ENCODE data around the gene MCM7.
"Not testable (repeated sequence)": the region's sequence is repeated elsewhere in the genome, so short reads cannot be mapped to it uniquely, and the experiment has no call there.

The MCM7 gene

DNA sequence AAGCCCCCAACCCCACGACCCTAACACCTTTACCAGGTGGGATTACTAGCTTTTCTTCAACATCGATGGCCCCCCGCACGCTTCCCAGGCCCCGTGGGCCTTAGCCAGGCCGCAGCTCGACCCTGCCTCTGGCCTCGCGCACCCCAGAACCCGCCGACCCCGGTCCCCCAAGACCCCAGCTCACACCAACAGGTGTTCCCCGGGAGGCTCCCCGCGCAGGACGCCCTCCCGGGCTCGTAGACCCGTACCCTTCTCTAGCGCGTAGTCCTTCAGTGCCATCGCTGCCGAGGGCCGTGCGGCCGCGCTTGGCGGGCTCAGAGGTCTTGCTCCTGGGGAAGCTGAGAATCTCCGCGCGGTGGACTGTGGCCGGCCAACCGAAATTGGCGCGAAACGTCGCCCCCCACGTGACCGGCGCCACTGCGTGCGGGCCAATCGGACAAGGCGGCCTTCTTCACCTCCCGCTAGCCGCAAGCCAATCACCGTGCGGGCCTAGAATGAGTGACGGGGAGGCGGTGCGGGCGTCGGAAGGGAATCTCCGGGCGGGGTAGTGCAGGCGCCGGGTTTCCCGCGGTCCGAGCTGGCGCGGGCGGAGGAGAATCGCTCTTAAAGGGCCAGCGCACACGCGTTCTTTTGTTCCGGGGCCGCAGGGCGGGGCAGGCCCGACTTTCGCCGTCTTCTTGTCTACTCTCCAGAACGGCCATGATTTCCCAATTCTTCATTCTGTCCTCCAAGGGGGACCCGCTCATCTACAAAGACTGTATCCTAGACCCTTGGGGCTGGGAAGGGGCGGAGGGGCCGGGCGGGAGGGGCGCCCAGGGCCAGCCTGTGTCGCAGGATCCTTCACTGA is at the start of gene MCM7, which contains the start of gene AP4M1:
Gene MCM7, minus strand, starts transcription at position 382 of the 847 bp plus-strand sequence. Its CDS starts 103 bp downstream, at position 279.
Gene AP4M1, plus strand, starts transcription at position 628 of the 847 bp plus-strand sequence. Its CDS starts 72 bp downstream, at position 700.
- peak; percentile 95 for FAIRE-seq

DNA sequence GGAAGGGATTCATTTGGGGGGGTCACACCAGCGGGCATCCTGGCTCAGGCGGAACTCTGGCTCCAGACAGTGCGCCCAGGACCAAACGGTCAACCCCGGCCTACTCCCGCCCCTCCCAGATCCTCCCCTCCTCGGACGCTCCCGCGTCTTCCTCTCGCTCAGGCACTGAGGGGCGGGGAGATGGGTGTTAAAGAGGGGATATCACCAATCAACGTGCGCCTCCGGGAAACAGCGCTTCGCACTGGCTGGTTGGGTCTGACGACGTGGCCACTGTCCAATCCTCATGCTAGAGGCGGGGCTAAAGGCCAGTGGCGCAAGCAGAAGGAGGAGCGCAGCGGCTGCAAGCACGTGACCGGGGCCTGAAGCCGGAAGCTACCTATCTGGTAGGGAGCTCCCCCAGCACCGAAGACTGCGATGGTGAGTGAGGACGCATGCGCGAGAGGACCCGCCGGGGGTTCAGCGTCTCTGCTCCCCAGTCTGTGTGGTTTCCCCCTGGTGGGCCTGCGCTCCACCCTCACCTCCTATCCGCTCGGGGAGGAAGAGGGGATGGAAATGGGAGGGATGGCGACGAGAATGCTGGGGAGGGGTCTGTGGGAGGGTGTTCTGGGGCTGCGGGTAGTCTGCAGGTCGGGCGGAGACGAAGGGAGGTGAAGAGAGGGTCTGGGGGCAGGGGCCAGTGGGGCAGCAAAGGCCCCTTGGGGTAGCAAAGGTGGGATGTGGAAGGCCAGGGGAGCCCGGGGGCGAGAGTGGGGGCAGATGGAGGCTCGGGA is 47.5 kb upstream of the MCM7 start, which contains the start of gene LAMTOR4:
Gene LAMTOR4, plus strand, starts transcription at position 360 of the 770 bp plus-strand sequence. Its CDS starts 55 bp downstream, at position 415.
- peak; percentile 98 for FAIRE-seq

- no peak for FAIRE-seq
These were observed 47.0 kb upstream of the MCM7 start for GRCh38 chr7:100148225-100148558.

GRCh38 chr7:100147278-100147677 is 46.1 kb upstream of the MCM7 start:
- FAIRE-seq = no peak

GRCh38 chr7:100146350-100146749 is 45.2 kb upstream of the MCM7 start:
- FAIRE-seq = not testable (repeated sequence)

DNA sequence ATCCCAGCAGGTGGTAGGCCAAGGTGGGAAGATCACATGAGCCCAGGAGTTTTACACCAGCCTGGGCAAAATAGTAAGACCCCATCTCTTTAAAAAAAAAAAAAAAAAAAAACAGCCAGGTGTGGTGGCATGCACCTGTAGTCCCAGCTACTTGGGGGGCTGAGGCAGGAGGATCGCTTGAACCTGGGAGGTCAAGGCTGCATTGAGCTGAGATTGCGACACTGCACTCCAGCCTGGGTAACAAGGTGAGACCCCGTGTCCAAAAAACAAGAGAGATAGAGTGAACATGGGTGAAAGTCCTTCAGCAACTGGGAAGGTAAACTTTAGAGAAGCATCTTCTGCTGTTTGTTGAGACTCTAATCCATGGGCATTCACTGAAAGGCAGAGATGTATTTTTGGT is 41.3 kb upstream of the MCM7 start:
- no peak for FAIRE-seq

DNA sequence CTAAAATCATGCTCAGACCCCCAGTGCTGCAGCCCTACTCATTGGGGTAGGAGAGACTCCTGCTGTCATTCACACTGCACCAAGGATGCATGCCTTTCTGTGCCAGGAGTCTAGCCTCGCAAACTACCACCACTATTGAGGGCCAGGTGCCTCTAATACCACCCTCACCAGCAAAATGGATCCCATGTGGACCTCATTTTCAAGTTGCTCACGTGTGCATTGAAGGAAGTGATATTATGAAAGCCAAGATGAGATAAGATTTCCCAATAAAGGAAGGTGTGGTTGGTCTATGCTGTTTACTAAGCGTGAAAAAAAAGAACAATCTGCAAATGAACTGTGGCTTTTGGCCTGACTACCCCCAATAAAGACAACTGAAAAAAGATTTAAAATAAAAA is 40.4 kb upstream of the MCM7 start:
- FAIRE-seq = no peak

- FAIRE-seq = no peak
These were observed 36.9 kb upstream of the MCM7 start for GRCh38 chr7:100137851-100138760.

DNA sequence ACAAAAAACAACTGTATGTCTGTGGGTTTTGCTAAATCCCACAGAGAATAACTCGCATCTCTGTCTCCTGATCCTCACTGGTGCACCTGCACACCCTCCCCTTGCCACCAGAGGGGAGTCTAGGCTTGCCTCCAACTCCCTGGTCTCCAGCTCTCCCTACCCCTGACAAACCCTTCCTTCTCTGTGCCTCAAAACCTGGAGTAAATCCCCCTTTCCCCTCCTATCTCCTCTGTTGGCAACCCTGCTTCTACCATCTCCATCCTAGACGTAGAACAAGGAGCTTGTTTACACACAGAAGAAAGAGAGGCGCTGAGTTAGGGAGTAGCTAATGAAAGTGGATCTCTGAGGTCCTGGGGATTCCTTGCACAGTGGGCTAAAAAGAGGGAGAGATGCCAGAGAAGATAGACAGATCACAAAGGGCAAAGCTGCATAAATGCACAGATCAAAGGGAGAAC is 31.5 kb upstream of the MCM7 start:
- FAIRE-seq = peak; percentile 62

- no peak for FAIRE-seq
These were observed 30.9 kb upstream of the MCM7 start for GRCh38 chr7:100132126-100132525.

GRCh38 chr7:100130608-100131453 is 29.6 kb upstream of the MCM7 start:
- peak; percentile 52 for FAIRE-seq

DNA sequence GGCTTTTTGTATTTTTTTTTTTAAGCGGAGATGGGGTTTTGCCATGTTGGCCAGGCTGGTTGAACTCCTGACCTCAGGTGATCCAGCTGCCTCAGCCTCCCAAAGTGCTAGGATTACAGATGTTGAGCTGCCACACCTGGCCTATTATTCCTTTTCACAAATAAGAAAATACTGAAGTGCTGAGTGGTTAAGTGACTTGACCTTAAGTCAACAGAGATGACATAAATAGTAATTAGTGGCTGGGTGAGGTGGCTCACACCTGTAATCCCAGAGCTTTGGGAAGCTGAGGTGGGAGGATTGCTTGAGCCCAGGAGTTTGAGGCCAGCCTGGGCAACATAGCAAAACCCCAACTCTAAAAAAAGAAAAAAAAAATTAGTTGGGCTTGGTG is 29.0 kb upstream of the MCM7 start:
- not testable (repeated sequence) for FAIRE-seq

- FAIRE-seq = no peak
These were observed 27.4 kb upstream of the MCM7 start for GRCh38 chr7:100128637-100128963.

DNA sequence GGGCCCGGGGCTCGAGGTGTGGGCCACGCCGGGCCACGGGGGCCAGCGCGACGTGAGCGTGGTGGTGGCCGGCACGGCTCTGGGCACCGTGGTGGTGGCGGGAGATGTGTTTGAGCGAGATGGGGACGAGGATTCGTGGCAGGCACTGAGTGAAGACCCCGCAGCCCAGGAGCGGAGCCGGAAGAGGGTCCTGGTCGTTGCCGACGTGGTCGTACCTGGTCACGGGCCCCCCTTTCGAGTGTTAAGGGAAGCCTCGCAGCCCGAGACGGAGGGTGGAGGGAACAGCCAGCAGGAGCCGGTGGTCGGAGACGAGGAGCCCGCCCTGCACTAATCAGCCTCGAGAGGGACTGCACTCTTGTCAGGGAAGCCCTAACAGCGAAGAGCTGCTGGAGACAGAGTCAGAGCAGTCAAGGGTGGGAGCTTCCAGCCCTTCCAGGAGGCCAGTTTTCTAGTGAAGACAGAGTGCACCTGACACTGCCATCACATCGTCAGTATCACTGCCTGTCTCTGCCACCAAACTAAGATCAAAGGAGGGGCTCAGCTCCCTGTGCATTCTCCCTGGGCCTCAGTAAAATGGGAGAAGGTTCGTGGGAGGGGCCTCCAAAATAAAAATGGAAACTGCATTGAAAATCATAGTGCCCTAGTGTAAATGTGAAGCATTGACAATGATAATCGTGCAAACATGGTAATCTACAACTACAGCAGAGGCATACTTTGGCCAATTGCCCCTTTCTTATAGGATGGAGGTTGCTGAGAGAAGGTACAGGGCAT is 26.9 kb upstream of the MCM7 start:
- FAIRE-seq = no peak

- peak; percentile 55 for FAIRE-seq
These were observed 26.0 kb upstream of the MCM7 start, which contains the start of gene MBLAC1 for GRCh38 chr7:100126931-100127865. Gene MBLAC1, plus strand, starts transcription at chr7:100126967. Its CDS starts 429 bp downstream, at chr7:100127396.

- no peak for FAIRE-seq
These were observed 25.2 kb upstream of the MCM7 start for GRCh38 chr7:100126239-100126930.

- no peak for FAIRE-seq
These were observed 23.4 kb upstream of the MCM7 start for GRCh38 chr7:100124301-100125230.

GRCh38 chr7:100122568-100122967 is 21.4 kb upstream of the MCM7 start:
- FAIRE-seq = no peak

All from G401.6 (cell line).